ENCODE results near the gene CRTC1. TPM values are rescaled to one million over a fixed set of nuclear protein-coding genes. Genes with fewer than 3 reads are reported as not detected.

CRTC1 gene
- total RNA-seq, 1 donor from 2014 or later: 39.7 TPM

GRCh38 chr19:18759995-18760426 lies 76.5 kb downstream of the CRTC1 start:
- no peaks in the 10 kb centered on the region for H3K36me3 Mint-ChIP-seq (ENCODE audit: insufficient read depth)
- H3K9me3 Mint-ChIP-seq (ENCODE audit: low read depth): no peaks in the 10 kb centered on the region
- no peak overlapping the region for H3K27ac Mint-ChIP-seq
- no peak overlapping the region for H3K4me3 Mint-ChIP-seq (ENCODE audit: low read depth)
- no peak for DNase-seq (ENCODE audit: low spot score, unreplicated experiment)
- no peaks in the 10 kb centered on the region for H3K4me1 Mint-ChIP-seq (ENCODE audit: low read depth)
- TF ChIP-seq CTCF (IDR thresholded peaks at IDR 0.05; ENCODE audit: unreplicated experiment): no peak
- no peaks in the 10 kb centered on the region for H3K27me3 Mint-ChIP-seq

GRCh38 chr19:18760440-18761383 lies 77.2 kb downstream of the CRTC1 start:
- no peak overlapping the region for H3K4me3 Mint-ChIP-seq (ENCODE audit: low read depth)
- H3K9me3 Mint-ChIP-seq (ENCODE audit: low read depth): no peaks in the 10 kb centered on the region
- DNase-seq (ENCODE audit: low spot score, unreplicated experiment): no peak
- TF ChIP-seq CTCF (IDR thresholded peaks at IDR 0.05; ENCODE audit: unreplicated experiment): no peak
- H3K36me3 Mint-ChIP-seq (ENCODE audit: insufficient read depth): no peaks in the 10 kb centered on the region
- no peaks in the 10 kb centered on the region for H3K27me3 Mint-ChIP-seq
- no peak overlapping the region for H3K27ac Mint-ChIP-seq
- no peaks in the 10 kb centered on the region for H3K4me1 Mint-ChIP-seq (ENCODE audit: low read depth)

GRCh38 chr19:18761531-18762110 lies 78.1 kb downstream of the CRTC1 start:
- Mint-ChIP-seq H3K9me3 (ENCODE audit: low read depth) (no peaks in the 10 kb centered on the region), H3K27me3 (no peaks in the 10 kb centered on the region)

GRCh38 chr19:18762125-18763023 lies 78.9 kb downstream of the CRTC1 start:
- Mint-ChIP-seq H3K27ac (no peak overlapping the region), H3K27me3 (no peaks in the 10 kb centered on the region), H3K4me3 (ENCODE audit: low read depth) (no peak overlapping the region), H3K4me1 (ENCODE audit: low read depth) (no peaks in the 10 kb centered on the region), H3K9me3 (ENCODE audit: low read depth) (no peaks in the 10 kb centered on the region), H3K36me3 (ENCODE audit: insufficient read depth) (peaks cover 3% of the 10 kb centered on the region)
- no peak for DNase-seq (ENCODE audit: low spot score, unreplicated experiment)
- TF ChIP-seq CTCF (IDR thresholded peaks at IDR 0.05; ENCODE audit: unreplicated experiment): no peak

More at GRCh38 chr19:18761531-18762110, 78.1 kb downstream of the CRTC1 start:
- no peak for DNase-seq (ENCODE audit: low spot score, unreplicated experiment)
- Mint-ChIP-seq H3K4me1 (ENCODE audit: low read depth) (no peaks in the 10 kb centered on the region), H3K36me3 (ENCODE audit: insufficient read depth) (no peaks in the 10 kb centered on the region), H3K27ac (no peak overlapping the region), H3K4me3 (ENCODE audit: low read depth) (no peak overlapping the region)
- no peak for TF ChIP-seq CTCF (IDR thresholded peaks at IDR 0.05; ENCODE audit: unreplicated experiment)

Measured in progenitor cell of endocrine pancreas (in vitro differentiated cells).